Stimulated activated CD8-positive, alpha-beta memory T cell treated with anti-CD3 and anti-CD28 coated beads, Interleukin-15, amount 100 ng/mL, for 1 hour (primary cell): ENCODE data around the gene NINJ2.

Source experiments
- DNase-seq: peaks from one replicate; pipeline ENCODE4 v3.0.0-alpha.2; 2020; ENCODE audit warnings: low read depth

Gene NINJ2

GRCh38 chr12:546920-547845 is 116.1 kb downstream of the NINJ2 start:
- DNase-seq, result peak; percentile 46

GRCh38 chr12:546265-546919 is 116.9 kb downstream of the NINJ2 start:
- no peak for DNase-seq

DNA sequence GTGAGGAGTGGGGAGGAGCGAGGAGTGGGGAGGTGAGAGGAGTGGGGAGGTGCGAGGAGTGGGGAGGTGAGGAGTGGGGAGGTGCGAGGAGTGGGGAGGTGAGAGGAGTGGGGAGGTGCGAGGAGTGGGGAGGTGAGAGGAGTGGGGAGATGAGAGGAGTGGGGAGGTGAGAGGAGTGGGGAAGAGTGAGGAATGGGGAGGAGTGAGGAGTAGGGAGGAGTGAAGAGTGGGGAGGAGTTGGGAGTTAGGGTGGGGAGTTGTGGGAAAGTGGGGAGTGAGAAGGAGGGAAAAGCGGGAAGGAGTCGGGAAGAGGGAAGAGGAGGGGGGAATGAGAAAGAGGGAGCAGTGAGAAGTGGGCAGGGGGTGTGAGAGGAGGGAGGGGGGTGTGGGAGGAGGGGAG is 117.4 kb downstream of the NINJ2 start:
- DNase-seq, result no peak

DNA sequence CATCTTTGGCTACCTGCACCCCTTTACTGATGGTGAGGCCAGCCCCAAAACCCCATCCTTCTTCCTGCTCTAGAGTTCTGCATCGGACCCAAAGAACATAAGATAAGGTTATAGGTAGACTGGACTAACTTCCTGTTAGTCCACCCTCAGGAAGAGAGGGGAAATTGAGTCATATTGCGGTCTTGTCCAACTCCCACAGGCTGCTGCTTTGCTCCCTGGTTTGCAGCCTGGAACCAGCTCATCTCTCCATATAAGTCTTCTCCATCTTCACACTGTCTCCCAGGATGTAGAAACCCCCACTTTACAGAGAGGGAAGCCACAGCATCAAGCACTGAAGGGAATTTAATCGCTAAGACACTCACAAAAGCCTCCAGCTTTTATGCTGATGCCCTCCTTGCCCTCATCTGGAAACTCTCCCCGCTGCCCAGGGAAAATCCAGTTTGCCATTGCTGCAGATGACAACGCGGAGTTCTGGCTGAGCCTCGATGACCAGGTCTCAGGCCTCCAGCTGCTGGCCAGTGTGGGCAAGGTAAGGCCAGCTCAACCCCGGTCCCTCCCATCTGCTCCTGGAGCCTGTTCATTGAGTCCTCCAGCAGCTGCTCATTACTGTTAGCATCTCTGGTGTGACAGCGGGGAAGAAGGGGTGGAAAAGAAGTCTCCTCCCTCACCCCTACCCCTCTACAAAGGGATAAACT is 118.2 kb downstream of the NINJ2 start:
- DNase-seq, result no peak

DNA sequence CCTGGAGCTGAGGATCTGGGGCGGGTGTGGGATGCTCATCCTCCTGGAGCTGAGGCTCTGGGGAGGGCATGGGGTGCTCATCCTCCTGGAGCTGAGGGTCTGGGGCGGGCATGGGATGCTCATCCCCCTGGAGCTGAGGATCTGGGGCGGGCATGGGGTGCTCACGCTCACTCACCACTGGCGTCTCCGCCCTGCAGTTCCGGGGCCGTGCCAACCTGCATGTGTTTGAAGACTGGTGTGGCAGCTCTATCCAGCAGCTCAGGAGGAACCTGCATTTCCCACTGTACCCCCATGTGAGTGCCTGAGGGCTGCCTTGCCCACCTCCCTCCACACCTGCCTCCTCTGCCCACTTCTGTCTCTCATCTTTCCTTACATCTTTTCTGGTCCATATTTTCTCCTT is 119.1 kb downstream of the NINJ2 start:
- DNase-seq, result no peak

DNA sequence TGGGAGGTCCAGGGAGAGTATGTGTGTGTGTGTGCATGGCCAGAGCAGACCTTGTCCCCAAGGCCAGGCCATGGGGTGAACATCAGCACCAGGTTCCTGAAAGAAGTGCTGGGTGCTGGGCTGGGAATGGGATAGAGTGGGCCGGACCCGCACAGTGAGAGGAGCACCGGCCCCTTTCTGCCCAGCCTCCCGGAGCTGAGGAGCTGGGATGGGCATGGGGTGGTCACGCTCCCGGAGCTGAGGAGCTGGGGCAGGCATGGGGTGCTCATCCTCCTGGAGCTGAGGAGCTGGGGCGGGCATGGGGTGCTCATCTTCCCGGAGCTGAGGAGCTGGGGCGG is 120.2 kb downstream of the NINJ2 start:
- no peak for DNase-seq

DNA sequence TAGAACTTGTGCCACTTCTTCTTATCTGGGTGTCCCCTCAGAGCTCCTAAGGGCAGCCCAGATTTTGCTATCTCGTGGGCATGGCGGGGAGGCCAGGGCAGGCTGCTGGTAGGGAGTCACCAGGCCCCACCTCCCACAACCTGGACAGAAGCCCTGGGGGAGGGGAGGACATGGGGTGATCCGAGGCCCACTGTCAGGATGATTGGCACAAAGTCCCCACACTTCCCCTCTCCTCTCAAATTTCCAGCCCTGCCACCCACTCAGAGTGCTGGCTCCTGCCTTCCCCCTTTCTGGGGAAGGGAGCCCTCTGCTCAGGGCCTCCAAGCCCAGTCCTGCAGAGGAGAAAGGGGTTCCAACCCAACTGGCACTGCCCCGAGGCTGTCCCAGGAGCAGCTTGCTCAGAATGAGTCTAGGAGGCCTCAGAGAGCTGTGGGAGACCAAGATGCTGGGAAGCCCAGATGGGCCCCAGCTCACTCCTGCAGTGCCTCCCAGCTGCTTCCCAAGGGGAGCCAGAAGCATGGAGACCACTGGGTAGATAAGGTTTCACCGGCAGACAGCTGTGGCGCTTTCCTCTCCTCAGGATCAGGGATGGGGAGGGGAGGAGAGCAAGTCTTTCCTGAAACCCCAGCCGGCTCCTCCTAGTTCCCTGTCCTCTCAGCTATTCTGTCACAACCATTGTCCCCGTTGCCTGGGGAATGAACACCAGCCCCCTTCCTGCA is 120.7 kb downstream of the NINJ2 start:
- no peak for DNase-seq

DNA sequence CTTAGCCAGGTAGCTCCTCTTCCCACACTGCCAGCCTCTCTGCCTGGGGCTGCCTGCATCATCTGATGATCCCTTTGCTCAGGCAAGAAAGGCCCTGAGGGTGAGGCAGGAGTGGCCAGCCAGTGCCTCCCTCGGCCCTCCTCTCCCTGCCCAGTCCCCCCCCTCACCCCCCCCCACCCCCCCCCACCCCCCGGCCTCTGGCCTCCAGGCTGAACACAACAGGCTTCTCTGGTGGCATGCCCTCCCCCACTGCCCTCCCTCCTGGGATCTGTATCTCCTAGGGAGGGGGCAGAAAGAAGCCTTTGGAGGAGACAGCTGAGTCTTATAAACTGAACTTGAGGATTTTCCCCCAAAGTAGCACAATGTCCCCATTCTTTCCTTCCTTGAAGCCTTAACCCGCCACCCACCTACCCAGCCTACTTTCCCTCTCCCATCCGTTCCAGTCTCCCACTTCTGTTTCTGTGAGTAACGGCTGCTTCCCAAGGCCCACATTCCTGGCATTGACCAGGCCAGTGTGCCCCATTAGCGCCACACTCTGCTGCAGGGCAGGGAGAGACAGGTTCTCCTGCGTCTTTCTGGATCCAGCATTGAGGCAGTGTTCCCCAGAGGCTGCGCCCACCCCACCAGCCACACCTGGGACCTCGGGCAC is 121.4 kb downstream of the NINJ2 start:
- DNase-seq, result no peak

GRCh38 chr12:539540-540310 is 123.5 kb downstream of the NINJ2 start:
- DNase-seq, result no peak

DNA sequence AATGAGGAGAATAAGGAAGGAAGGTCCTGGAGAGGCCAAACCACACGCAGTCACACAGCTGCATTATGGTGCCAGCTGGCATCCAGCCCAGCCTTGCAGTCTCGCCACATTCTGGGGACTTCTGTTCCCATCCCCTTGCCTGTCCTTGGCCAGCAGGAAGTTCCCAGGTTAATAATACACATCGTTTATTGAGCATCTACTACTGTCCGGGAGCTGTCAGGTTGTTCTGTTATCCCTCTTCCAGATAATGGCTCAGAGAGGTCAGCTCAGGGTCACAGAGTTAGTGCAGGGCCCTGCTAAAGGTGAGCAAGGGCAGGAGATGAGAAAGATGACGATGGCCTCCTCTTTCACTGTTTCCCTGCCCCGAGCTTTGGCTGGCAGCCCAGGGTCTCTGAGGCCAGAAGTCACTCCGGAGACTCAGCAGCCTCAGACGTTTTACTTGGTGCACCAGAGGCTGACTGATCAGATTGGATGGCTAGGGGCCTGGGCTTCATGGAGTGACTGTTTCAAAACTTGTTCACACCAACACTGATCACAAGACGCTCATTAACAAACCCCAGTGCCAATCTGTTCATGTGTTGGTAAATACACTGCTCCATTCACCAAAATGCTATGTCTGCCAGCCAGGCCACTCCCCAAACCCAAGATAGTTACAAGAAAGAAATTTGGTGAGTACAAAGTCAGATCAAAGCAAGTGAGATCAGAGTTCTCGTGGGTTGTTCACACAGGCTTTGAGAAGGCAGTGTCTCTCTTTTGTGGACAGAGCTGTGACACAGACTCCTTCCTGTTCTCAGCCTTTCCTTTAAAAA is 124.3 kb downstream of the NINJ2 start:
- no peak for DNase-seq

DNA sequence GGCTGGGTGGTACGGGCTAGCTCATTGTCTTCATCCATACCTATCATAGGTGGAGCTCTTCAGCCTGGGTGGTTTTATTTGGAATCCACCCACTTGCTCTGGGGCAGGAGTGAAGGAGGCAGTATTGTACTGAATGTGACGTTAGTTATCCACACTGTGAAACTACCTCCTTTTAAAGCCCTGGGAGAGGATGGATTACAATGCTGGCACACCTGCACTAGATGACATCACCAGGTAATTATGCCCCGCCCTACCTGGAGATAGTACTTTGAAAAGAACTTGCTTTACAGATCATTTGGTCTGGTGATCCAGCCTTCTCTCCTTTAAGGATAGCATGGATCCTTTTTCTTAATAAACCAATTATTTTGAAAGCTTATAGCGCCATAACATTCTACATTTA is 125.5 kb downstream of the NINJ2 start:
- DNase-seq, result no peak

DNA sequence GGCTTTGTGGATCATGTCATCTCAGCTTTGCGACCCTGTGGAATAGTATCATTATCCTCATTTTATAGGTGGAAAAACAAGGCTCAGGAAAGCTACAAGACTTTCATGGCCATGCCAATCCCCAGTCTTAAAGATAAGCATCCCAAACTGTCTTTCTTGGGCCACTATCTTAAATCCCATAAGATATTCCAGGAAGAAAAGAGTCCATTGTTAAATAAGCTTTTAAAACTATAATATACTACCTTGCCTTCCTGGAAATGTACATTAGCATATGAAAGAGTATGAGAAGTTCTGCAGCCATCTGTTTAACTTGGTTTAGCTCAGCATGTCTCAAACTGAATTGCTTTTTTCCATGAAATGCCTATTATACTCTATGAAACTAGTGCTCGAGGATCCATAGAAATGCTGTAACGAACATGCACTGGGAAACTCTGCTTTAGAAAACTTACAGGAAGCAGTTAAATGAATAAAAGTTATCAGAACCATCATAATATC is 126.4 kb downstream of the NINJ2 start:
- no peak for DNase-seq

GRCh38 chr12:535396-535795 is 127.8 kb downstream of the NINJ2 start:
- DNase-seq, result no peak

GRCh38 chr12:534216-534615 is 129.0 kb downstream of the NINJ2 start:
- no peak for DNase-seq

DNA sequence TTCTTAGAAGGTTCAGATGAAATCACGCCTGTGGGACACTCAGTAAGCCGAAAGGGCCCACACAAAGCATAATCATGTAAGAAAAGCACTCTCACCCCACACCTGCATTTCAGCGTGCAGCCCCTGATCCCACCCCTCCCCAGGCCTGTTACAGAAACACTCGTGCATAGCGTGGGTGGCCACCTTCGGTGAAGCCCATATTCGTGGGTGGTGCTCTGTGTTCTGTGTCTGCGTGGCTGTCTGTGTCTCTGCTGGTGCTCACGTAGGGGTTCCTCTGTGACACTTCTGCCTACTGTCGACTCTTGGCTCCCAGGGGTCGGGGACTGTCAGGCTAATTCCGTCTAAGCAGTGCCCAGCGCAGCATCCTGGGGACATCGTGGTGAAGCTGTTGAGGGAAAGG is 129.5 kb downstream of the NINJ2 start:
- DNase-seq, result no peak

GRCh38 chr12:532908-533565 is 130.2 kb downstream of the NINJ2 start:
- no peak for DNase-seq

- no peak for DNase-seq
Measured at GRCh38 chr12:531951-532585, 131.2 kb downstream of the NINJ2 start.

DNA sequence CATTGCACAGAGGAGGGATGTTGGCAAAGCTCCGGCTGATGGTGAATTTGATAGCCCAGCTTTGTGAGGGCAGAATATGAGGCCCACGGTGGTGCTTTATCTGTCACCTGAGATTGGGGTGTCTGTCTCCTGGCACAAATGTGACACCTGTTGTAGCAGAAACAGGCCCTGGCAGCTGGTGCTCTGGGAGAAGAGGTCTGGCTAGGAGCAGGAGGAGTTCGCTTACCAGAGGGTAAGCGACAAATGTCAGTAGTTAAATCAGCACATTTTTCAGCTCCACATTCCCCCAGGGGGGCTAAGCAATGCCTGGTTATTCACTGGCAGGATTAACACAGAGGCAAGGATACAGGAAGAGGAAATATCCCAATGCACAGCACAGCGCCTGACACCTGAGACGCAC is 132.4 kb downstream of the NINJ2 start:
- DNase-seq, result no peak

DNA sequence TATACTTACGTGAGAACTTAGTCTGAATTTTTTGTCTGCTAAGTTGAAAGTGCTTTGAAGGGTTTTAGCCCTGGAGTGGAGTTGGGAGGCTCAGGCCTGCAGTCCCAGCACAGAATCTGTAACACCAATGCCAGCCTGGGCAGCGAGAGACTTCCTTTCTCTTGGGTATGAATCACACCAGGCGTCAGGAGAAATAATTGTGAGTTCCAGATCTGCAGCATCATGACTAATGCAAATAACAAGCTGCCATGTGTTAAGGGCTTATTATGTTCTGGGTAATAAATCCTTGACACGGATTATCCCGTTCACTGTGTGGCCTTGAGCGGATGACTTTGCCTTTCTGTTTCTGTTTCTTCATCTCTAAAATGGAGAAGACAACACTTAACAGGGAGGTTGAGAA is 132.9 kb downstream of the NINJ2 start:
- no peak for DNase-seq
